Progenitor cell of endocrine pancreas (in vitro differentiated cells): ENCODE measurements around the gene PKNOX1. TPM values are rescaled to one million over a fixed set of nuclear protein-coding genes. Genes with fewer than 3 reads are reported as not detected.
A peak's percentile ranks its signal among the peaks of the same experiment; 100 is the strongest.
"Not testable (repeated sequence)": the region's sequence is repeated elsewhere in the genome, so short reads cannot be mapped to it uniquely, and the experiment has no call there.

Source experiments
- DNase-seq: peaks from one replicate; pipeline ENCODE4 v3.0.0; 2021; ENCODE audit warnings: low spot score; ENCODE audit not compliant: unreplicated experiment
- H3K27ac Mint-ChIP-seq: 2 replicates; pipeline ENCODE4 v1.8.0; 2021; ENCODE audit warnings: mild to moderate bottlenecking, moderate library complexity, mixed read lengths
- H3K27me3 Mint-ChIP-seq: 2 replicates; pipeline ENCODE4 v1.8.0; 2021; ENCODE audit warnings: mixed read lengths
- H3K36me3 Mint-ChIP-seq: 2 replicates; pipeline ENCODE4 v1.8.0; 2022; ENCODE audit warnings: mixed read lengths; ENCODE audit not compliant: insufficient read depth
- H3K4me1 Mint-ChIP-seq: 2 replicates; pipeline ENCODE4 v1.8.0; 2021; ENCODE audit warnings: low read depth, mixed read lengths
- H3K4me3 Mint-ChIP-seq: 2 replicates; pipeline ENCODE4 v1.8.0; 2021; ENCODE audit warnings: low read depth, mild to moderate bottlenecking, moderate library complexity, mixed read lengths
- H3K9me3 Mint-ChIP-seq: 2 replicates; pipeline ENCODE4 v1.8.0; 2021; ENCODE audit warnings: low read depth, mixed read lengths
- CTCF ChIP-seq: fragments of 200-600 bp; sonication (generic); IDR thresholded peaks from one replicate; pipeline ENCODE4 v1.5.0; 2021; ENCODE audit warnings: antibody characterized with exemption, mild to moderate bottlenecking; ENCODE audit not compliant: unreplicated experiment
- total RNA-seq: library from RNA; stranded (reverse); gene quantifications from 2 replicates; pipeline ENCODE4 v1.2.1, GENCODE V29; 2021

The PKNOX1 gene
- total RNA-seq, 1 donor from 2014 or later = 27.7 TPM

- no peaks in the 10 kb centered on the region for H3K27me3 Mint-ChIP-seq
- no peak for TF ChIP-seq CTCF
- no peaks in the 10 kb centered on the region for H3K9me3 Mint-ChIP-seq
- no peak overlapping the region for H3K27ac Mint-ChIP-seq
- H3K4me3 Mint-ChIP-seq = no peak overlapping the region
- H3K4me1 Mint-ChIP-seq = no peaks in the 10 kb centered on the region
- peaks cover 15% of the 10 kb centered on the region for H3K36me3 Mint-ChIP-seq
- no peak for DNase-seq
These were observed 53.7 kb downstream of the PKNOX1 start for GRCh38 chr21:43027846-43028731.

DNA sequence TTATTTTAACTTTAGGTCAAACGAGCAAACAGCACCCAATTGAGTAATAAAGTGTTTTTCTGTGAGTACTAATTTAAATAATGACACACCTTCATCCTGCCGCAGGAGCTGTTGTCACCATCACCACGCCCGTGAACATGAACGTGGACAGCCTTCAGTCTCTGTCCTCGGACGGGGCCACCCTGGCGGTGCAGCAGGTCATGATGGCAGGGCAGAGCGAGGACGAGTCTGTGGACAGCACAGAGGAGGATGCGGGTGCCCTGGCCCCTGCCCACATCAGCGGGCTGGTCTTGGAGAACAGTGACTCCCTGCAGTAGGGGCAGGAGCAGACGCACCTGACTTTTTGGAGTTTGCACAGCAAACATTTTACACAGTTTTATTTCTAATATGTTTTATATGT is 55.4 kb downstream of the PKNOX1 start:
- Mint-ChIP-seq H3K36me3 (peaks cover 12% of the 10 kb centered on the region), H3K4me1 (no peaks in the 10 kb centered on the region), H3K27me3 (no peaks in the 10 kb centered on the region), H3K9me3 (no peaks in the 10 kb centered on the region), H3K4me3 (no peak overlapping the region), H3K27ac (no peak overlapping the region)
- DNase-seq = no peak
- TF ChIP-seq CTCF = no peak

- no peak for TF ChIP-seq CTCF
- Mint-ChIP-seq H3K27me3 (no peaks in the 10 kb centered on the region), H3K4me3 (no peak overlapping the region), H3K9me3 (no peaks in the 10 kb centered on the region), H3K36me3 (peaks cover 13% of the 10 kb centered on the region), H3K4me1 (no peaks in the 10 kb centered on the region), H3K27ac (no peak overlapping the region)
- no peak for DNase-seq
These were observed 56.8 kb downstream of the PKNOX1 start for GRCh38 chr21:43031121-43031619.

DNA sequence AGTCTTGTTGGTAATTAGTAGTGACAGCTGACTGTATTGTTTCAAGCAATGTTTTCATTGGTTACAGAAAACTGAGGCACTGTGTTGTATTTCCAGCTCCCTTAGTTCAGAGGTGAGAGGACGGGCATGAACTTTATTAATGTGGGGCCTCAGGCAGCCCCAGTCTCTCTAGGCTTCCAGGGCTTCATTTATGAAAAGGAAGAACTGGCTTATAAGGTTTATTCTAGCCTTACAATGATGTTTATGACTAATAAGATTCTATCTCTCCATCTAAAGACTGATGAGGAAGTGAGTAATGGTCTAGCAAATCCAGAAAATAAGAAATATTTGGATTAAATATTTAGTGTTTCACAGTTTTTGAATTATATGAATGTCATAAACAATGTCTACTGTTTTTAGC is 59.7 kb downstream of the PKNOX1 start:
- Mint-ChIP-seq H3K9me3 (no peaks in the 10 kb centered on the region), H3K4me3 (no peak overlapping the region), H3K4me1 (no peaks in the 10 kb centered on the region), H3K27ac (no peak overlapping the region), H3K27me3 (no peaks in the 10 kb centered on the region), H3K36me3 (peaks cover 12% of the 10 kb centered on the region)
- no peak for TF ChIP-seq CTCF
- DNase-seq = no peak

GRCh38 chr21:43034826-43035225 is 60.5 kb downstream of the PKNOX1 start:
- no peak overlapping the region for H3K4me3 Mint-ChIP-seq
- peaks cover 9% of the 10 kb centered on the region for H3K36me3 Mint-ChIP-seq
- no peak for DNase-seq
- H3K27me3 Mint-ChIP-seq = no peaks in the 10 kb centered on the region
- no peak overlapping the region for H3K27ac Mint-ChIP-seq
- TF ChIP-seq CTCF = no peak
- no peaks in the 10 kb centered on the region for H3K9me3 Mint-ChIP-seq
- H3K4me1 Mint-ChIP-seq = no peaks in the 10 kb centered on the region

DNA sequence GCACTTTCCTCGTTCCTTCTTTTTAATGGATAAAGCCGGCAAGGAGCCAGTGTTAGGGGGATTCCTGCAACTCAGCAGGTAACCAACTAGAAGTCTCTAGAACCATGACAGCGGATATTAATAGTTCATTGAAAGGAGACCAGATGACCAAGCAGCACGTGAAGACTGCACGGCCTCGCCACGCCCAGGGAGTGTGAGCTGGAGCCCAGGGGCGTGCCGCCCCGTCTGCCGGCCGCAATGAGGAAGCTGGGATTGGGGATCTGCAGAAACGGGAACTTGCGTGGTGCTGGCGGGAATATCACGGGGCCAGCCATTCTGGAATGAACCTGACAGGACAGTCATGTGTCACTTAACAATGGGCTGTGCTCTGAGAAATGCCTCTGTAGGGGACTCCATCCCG is 62.5 kb downstream of the PKNOX1 start:
- not testable (repeated sequence) for DNase-seq, H3K4me1 Mint-ChIP-seq, H3K27ac Mint-ChIP-seq, H3K36me3 Mint-ChIP-seq, H3K27me3 Mint-ChIP-seq, H3K9me3 Mint-ChIP-seq, H3K4me3 Mint-ChIP-seq

DNA sequence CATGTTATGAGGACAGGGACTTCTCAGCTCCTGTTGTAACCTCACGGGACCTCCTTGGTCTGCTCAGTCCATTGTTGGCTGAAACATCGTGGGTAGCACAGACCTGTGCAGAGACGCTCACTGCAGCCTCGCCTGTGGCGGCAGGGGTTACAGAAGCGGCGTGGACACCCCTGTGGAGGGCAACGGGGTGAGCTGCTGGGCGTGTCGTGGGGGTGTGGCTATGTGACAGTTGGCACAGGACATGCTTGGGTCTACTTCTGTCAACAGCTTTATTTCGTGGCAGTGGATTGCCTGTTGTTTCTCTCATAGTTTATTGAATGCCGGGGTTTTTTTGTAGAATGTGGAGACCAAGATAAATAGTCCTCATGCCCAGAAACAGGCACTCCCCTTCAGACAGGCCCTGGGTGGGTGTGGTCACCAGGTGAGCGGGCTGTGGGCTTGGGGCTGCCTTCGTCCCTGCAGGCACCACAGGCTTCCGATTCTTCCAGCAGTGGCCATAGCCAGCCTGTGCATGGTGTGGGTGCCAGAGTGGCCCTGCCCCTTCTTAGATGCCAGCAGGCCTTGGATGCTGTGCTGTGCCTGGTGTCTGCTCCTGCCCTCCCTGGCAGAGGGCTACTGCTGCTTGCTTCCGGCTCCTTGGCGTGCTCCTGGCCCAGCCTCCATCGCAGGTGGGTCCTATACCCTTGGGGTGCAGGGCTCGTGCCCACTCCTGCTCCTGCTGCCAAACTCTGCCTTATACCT is 63.7 kb downstream of the PKNOX1 start:
- not testable (repeated sequence) for H3K9me3 Mint-ChIP-seq, H3K27ac Mint-ChIP-seq, H3K36me3 Mint-ChIP-seq, H3K27me3 Mint-ChIP-seq, H3K4me1 Mint-ChIP-seq, DNase-seq, H3K4me3 Mint-ChIP-seq

DNA sequence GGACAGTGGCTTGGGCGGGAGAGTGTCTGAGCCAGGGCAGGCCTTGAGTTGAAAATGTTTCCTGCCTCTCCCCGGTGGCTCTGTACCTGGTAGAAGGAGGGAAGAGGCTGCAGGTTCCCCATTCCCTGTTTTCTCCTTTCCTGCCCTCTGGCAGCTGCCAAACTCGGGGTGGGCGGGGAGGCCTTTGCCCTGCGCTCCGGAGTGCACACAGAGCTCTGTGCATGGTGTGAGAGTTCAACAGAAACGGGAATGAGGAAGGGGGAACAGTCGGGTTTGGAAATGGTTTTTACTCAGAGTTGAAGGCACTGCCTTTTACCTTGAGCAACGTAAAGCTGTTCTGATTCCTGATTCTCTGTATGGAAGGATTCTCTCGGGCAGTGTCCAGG is 64.3 kb downstream of the PKNOX1 start:
- H3K9me3 Mint-ChIP-seq, H3K36me3 Mint-ChIP-seq, H3K27me3 Mint-ChIP-seq, DNase-seq, H3K4me1 Mint-ChIP-seq, H3K4me3 Mint-ChIP-seq: not testable (repeated sequence)
- H3K27ac Mint-ChIP-seq = peak overlapping the region; percentile 49
